Adrenal gland (tissue), 12 donors: Measurements from ENCODE around the gene DDAH2. TPM values are rescaled to one million over a fixed set of nuclear protein-coding genes. Genes with fewer than 3 reads are reported as not detected.

Experiments used
- DNase-seq, 7 donors: peaks; one replicate each; pipeline ENCODE4 v3.0.0-alpha.2; 2019 to 2020
- H3K27ac ChIP-seq, 5 donors: fragments of 200-600 bp; sonication (generic) in 4 of 5; 1 replicate in 3 of 5; 2 replicates in 2 of 5; pipeline versions ENCODE4 v1.5.1 to v1.8.0; 2016 to 2020; ENCODE audit warnings: mild to moderate bottlenecking in 1 of 5
- H3K27me3 ChIP-seq: fragments of 200-600 bp; 2 replicates; pipeline ENCODE4 v1.8.0; 2021
- H3K36me3 ChIP-seq, 2 donors: fragments of 200-600 bp; replicated peaks in 1 of 2; 1 replicate in 1 of 2; 2 replicates in 1 of 2; pipeline versions ENCODE4 v1.5.1 to v1.8.0; 2018 to 2022
- H3K4me1 ChIP-seq, 2 donors: fragments of 200-600 bp; replicated peaks in 1 of 2; 1 replicate in 1 of 2; 2 replicates in 1 of 2; pipeline versions ENCODE4 v1.5.1 to v1.8.0; 2018 to 2021
- H3K4me3 ChIP-seq, 4 donors: fragments of 200-600 bp; sonication (generic) in 3 of 4; one replicate each; pipeline ENCODE4 v1.5.1; 2016 to 2018
- H3K9me3 ChIP-seq, 3 donors: fragments of 200-600 bp; sonication (generic) in 1 of 3; replicated peaks in 1 of 3; 1 replicate in 2 of 3; 2 replicates in 1 of 3; pipeline versions ENCODE4 v1.5.1 to v1.8.0; 2016 to 2021
- CTCF ChIP-seq, 6 experiments: fragments of 450-650 bp in 4 of 6; fragments of 200-600 bp in 2 of 6; sonication (generic) in 1 of 6; IDR thresholded peaks; 1 replicate in 5 of 6; 2 replicates in 1 of 6; pipeline versions ENCODE4 v1.5.1 to v1.8.0; 2016 to 2021; ENCODE audit warnings: antibody characterized with exemption in 6 of 6, mild to moderate bottlenecking in 2 of 6, moderate library complexity in 1 of 6
- POLR2A ChIP-seq, 2 donors: fragments of 450-650 bp; IDR thresholded peaks; one replicate each; pipeline ENCODE4 v1.6.1; 2017; ENCODE audit warnings: antibody characterized with exemption in 2 of 2, mild to moderate bottlenecking in 2 of 2, moderate library complexity in 1 of 2
- WGBS, 4 donors: extraction: QIAGEN DNeasy Blood & Tissue Kit in 2 of 4; methylation state at CpG; one replicate each; pipeline versions ENCODE4 v1.1.5 to v1.1.7; 2013 to 2017; 5-methylcytosine and 5-hydroxymethylcytosine counted together
- intact Hi-C, 2 donors: fragments of 100-400 bp; cut with DNase I; formaldehyde crosslinking; loops; one replicate each; pipeline versions ENCODE4 v1.14.1 to v1.15.0; 2022 to 2023
- polyA plus RNA-seq, 3 donors: library from polyadenylated mRNA; stranded (reverse); fragments of 200-250 nt in 2 of 3; fragments of 350-450 nt in 1 of 3; fragmentation: Illumina TruSeq in 1 of 3; extraction: RNeasy Lipid Tissue Mini Kit (QIAGEN cat#74804) in 1 of 3; gene quantifications; one replicate each; pipeline ENCODE4 v1.2.3, GENCODE V29; 2013 to 2014
- total RNA-seq, 9 donors: library from RNA; depleted of rRNA in 4 of 9; stranded (reverse); fragments of >200 nt in 4 of 9; fragments of 120-200 nt in 1 of 9; fragmentation: NEBNext Ultra II Directional in 1 of 9; extraction: Animal tissue kit (Norgen Biotek cat#: 25700) in 1 of 9; gene quantifications; one replicate each; pipeline versions ENCODE4 v1.1.0 to v1.2.4, GENCODE V29; 2013 to 2023
- donor health status: healthy with polysubstance abuse.
- donor health status: Bipolar disorder and iron deficiency.
- donor health status: DM: yes; HTN: yes; CAD: no.
- donor health status: DM: no; HTN: no; CAD: no.
- donor health status: DM: no; HTN: no; CAD: no.
- donor health status: DM: yes; HTN: yes; CAD: no.

Gene DDAH2
- total and polyA plus RNA-seq, 12 donors, result 6.4 to 202 (median 33.1) TPM

GRCh38 chr6:31760790-31761189 is 31.7 kb upstream of the DDAH2 start:
- Histone ChIP-seq H3K4me3 (no peak overlapping the region), H3K27ac (no peak overlapping the region), H3K9me3 (no peaks in the 10 kb centered on the region), H3K4me1 (no peaks in the 10 kb centered on the region), H3K36me3 (no peaks in the 10 kb centered on the region), H3K27me3 (no peaks in the 10 kb centered on the region)
- intact Hi-C loops, result no loop called here
- DNase-seq, result no peak
- 91 to 95% (median 93%) methylated on average over 5 of the region's 5 CpGs for WGBS, 4 donors
- TF ChIP-seq POLR2A (IDR thresholded peaks at IDR 0.05) (no peak), CTCF (IDR thresholded peaks at IDR 0.05) (no peak)

GRCh38 chr6:31758281-31758680 is 29.2 kb upstream of the DDAH2 start:
- no peak overlapping the region for H3K27ac ChIP-seq
- TF ChIP-seq POLR2A (IDR thresholded peaks at IDR 0.05) (no peak), CTCF (IDR thresholded peaks at IDR 0.05) (no peak)
- no peak for DNase-seq
- H3K4me3 ChIP-seq, result no peak overlapping the region
- intact Hi-C loops, result no loop called here
- H3K36me3 ChIP-seq, result no peaks in the 10 kb centered on the region
- H3K27me3 ChIP-seq, result no peaks in the 10 kb centered on the region
- WGBS, 4 donors, result 94 to 100% (median 96%) methylated on average over 2 of the region's 2 CpGs
- H3K9me3 ChIP-seq, result no peaks in the 10 kb centered on the region
- no peaks in the 10 kb centered on the region for H3K4me1 ChIP-seq

DNA sequence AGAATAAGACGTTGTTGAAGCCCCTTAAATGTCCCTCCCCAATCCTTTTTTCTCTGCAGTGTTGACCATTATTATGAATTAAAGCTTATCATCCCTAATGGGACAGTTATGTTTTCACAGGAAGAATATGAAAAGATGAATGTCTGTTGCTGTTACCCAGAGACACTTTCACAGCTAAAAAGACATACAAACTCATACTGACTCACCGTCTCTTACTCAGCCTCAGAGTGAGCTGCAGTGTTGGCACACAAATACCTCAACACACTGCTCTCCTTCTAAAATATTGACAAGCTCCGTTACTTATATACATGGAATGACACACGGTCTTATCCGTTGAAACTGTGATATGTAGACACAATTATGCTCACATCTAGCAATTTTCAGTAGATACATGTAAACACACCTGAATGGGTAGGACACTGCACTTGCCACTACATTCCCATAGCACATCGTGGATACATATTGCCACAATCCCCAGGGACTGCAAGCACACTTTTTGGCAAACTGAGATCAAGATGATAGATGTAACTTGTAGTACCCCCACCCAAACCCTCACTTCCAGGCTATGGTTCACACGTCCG is 23.7 kb upstream of the DDAH2 start:
- Histone ChIP-seq H3K27me3 (no peaks in the 10 kb centered on the region), H3K4me3 (no peak overlapping the region), H3K27ac (no peak overlapping the region), H3K36me3 (no peaks in the 10 kb centered on the region), H3K4me1 (no peaks in the 10 kb centered on the region), H3K9me3 (no peaks in the 10 kb centered on the region)
- DNase-seq, result no peak
- intact Hi-C loops, result no loop called here
- 57 to 63% (median 59%) methylated on average over 8 of the region's 8 CpGs for WGBS, 4 donors
- TF ChIP-seq POLR2A (IDR thresholded peaks at IDR 0.05), result no peak
- no peak for TF ChIP-seq CTCF (IDR thresholded peaks at IDR 0.05)

GRCh38 chr6:31750411-31751022 is 21.4 kb upstream of the DDAH2 start:
- TF ChIP-seq CTCF (IDR thresholded peaks at IDR 0.05), result no peak
- no peak for TF ChIP-seq POLR2A (IDR thresholded peaks at IDR 0.05)
- intact Hi-C loops, result no loop called here
- 90 to 94% (median 92%) methylated on average over 7 of the region's 7 CpGs for WGBS, 4 donors

More at GRCh38 chr6:31750411-31751022, 21.4 kb upstream of the DDAH2 start:
- no peaks in the 10 kb centered on the region for H3K27me3 ChIP-seq
- no peaks in the 10 kb centered on the region for H3K4me1 ChIP-seq
- H3K9me3 ChIP-seq, result no peaks in the 10 kb centered on the region
- H3K27ac ChIP-seq, result no peak overlapping the region
- no peaks in the 10 kb centered on the region for H3K36me3 ChIP-seq
- H3K4me3 ChIP-seq, result no peak overlapping the region
- DNase-seq, result no peak
